IPS-18c (cell line): Measurements from ENCODE around the gene DBX1.

Source experiments
- H3K4me3 ChIP-seq: 2 replicates; pipeline ENCODE4 v1.7.0; 2013; ENCODE audit warnings: low read depth, mild to moderate bottlenecking, low read length, moderate library complexity; ENCODE audit not compliant: insufficient read depth
- H3K9me3 ChIP-seq: one replicate; pipeline ENCODE4 v1.6.1; 2013; ENCODE audit warnings: mild to moderate bottlenecking, low read length, moderate library complexity; ENCODE audit not compliant: control insufficient read depth, insufficient read depth

DBX1 gene

GRCh38 chr11:20163783-20164481, 3.7 kb upstream of the DBX1 start:
- Histone ChIP-seq H3K9me3 (no peaks in the 10 kb centered on the region), H3K4me3 (peak overlapping the region; percentile 51)

GRCh38 chr11:20162824-20163782, 2.8 kb upstream of the DBX1 start:
- H3K4me3 ChIP-seq: peak overlapping the region; percentile 51

GRCh38 chr11:20161923-20162744, 1.9 kb upstream of the DBX1 start:
- H3K9me3 ChIP-seq: no peaks in the 10 kb centered on the region
- H3K4me3 ChIP-seq: no peak overlapping the region; the same call in 1 of the 2 replicates

More at GRCh38 chr11:20162824-20163782, 2.8 kb upstream of the DBX1 start:
- H3K9me3 ChIP-seq: no peaks in the 10 kb centered on the region

GRCh38 chr11:20161230-20161918, 1.1 kb upstream of the DBX1 start:
- Histone ChIP-seq H3K4me3 (peak overlapping the region; percentile 24; the same call in 1 of the 2 replicates), H3K9me3 (no peaks in the 10 kb centered on the region)

- H3K4me3 ChIP-seq: no peak overlapping the region; the same call in 1 of the 2 replicates
- no peaks in the 10 kb centered on the region for H3K9me3 ChIP-seq
Observed at GRCh38 chr11:20159466-20160381, 551 bp downstream of the DBX1 start.

GRCh38 chr11:20158597-20159257, 1.5 kb downstream of the DBX1 start:
- Histone ChIP-seq H3K9me3 (no peaks in the 10 kb centered on the region), H3K4me3 (no peak overlapping the region; the same call in 1 of the 2 replicates)

GRCh38 chr11:20157728-20158127, 2.5 kb downstream of the DBX1 start:
- H3K4me3 ChIP-seq: no peak overlapping the region

GRCh38 chr11:20156876-20157613, 3.2 kb downstream of the DBX1 start:
- Histone ChIP-seq H3K9me3 (no peaks in the 10 kb centered on the region), H3K4me3 (peak overlapping the region; percentile 73)

More at GRCh38 chr11:20157728-20158127, 2.5 kb downstream of the DBX1 start:
- no peaks in the 10 kb centered on the region for H3K9me3 ChIP-seq

GRCh38 chr11:20156280-20156875, 3.9 kb downstream of the DBX1 start:
- Histone ChIP-seq H3K9me3 (no peaks in the 10 kb centered on the region), H3K4me3 (peak overlapping the region; percentile 73)

- no peaks in the 10 kb centered on the region for H3K9me3 ChIP-seq
- H3K4me3 ChIP-seq: peak overlapping the region; percentile 73
Observed at GRCh38 chr11:20155683-20156279, 4.5 kb downstream of the DBX1 start.

- no peaks in the 10 kb centered on the region for H3K9me3 ChIP-seq
- H3K4me3 ChIP-seq: no peak overlapping the region
Observed at GRCh38 chr11:20154381-20154780, 5.9 kb downstream of the DBX1 start.

- H3K9me3 ChIP-seq: peaks cover 2% of the 10 kb centered on the region
- H3K4me3 ChIP-seq: no peak overlapping the region
Observed at GRCh38 chr11:20138707-20139106, 21.6 kb downstream of the DBX1 start.

- no peak overlapping the region for H3K4me3 ChIP-seq
- peaks cover 2% of the 10 kb centered on the region for H3K9me3 ChIP-seq
Observed at GRCh38 chr11:20137637-20138036, 22.6 kb downstream of the DBX1 start.
